ENCODE measurements around the gene LHFPL4. TPM values are rescaled to one million over a fixed set of nuclear protein-coding genes. Genes with fewer than 3 reads are reported as not detected.

LHFPL4 gene
- total RNA-seq, 2 donors from 2014 or later, result 1.1 to 6.7 TPM

GRCh38 chr3:9590282-9590791 is 36.7 kb upstream of the LHFPL4 start:
- no peak for DNase-seq
- Histone ChIP-seq H3K9ac (ENCODE audit: extremely low read depth, low read length, poor library complexity, severe bottlenecking) (no peak overlapping the region), H3K4me1 (ENCODE audit: control insufficient read depth, insufficient read depth, low read length) (no peaks in the 10 kb centered on the region), H3K27ac (ENCODE audit: low read depth, low read length) (no peak overlapping the region), H3K36me3 (ENCODE audit: control insufficient read depth, insufficient read depth, low read length) (no peaks in the 10 kb centered on the region), H3K27me3 (ENCODE audit: control insufficient read depth, insufficient read depth, low read length, poor library complexity, severe bottlenecking) (no peaks in the 10 kb centered on the region), H3K9me3 (ENCODE audit: control insufficient read depth, low read length) (no peaks in the 10 kb centered on the region), H3K4me3 (ENCODE audit: low read length) (no peak overlapping the region)
- peaks cover 23% of the 10 kb centered on the region for H3K9me3 Mint-ChIP-seq
- no peak for TF ChIP-seq CTCF (conservative IDR thresholded peaks at IDR 0.05)
- no peak overlapping the region for H3K27ac Mint-ChIP-seq
- H3K36me3 Mint-ChIP-seq (ENCODE audit: low read depth), result no peaks in the 10 kb centered on the region
- peaks cover 3% of the 10 kb centered on the region for H3K27me3 Mint-ChIP-seq (ENCODE audit: insufficient read depth)
- WGBS, 2 experiments (ENCODE audit: insufficient coverage in 1 of 2, insufficient read length in 1 of 2), result 83 to 87% methylated on average over 8 of the region's 8 CpGs
- no peaks in the 10 kb centered on the region for H3K4me1 Mint-ChIP-seq
- H3K4me3 Mint-ChIP-seq, result no peak overlapping the region

DNA sequence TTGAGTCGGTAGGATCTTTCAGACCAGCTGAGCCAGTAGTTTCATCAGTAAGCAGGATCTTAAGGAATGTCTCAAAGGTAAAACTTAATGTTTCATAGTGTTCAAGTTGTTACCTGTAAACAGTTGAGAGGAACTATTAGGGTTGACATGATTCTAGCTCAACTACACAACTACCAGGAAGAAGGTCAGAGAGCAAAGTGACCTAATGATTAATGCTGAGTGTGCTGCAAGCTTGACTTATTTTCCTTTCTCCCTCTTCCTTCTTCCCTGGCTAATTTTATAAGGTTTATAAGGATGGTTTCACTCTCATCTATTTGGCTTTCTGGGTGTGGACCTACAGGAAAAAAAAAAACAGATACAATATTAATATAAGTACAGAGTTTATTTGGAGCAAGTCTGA is 30.2 kb upstream of the LHFPL4 start:
- Histone ChIP-seq H3K36me3 (ENCODE audit: control insufficient read depth, insufficient read depth, low read length) (no peaks in the 10 kb centered on the region), H3K27me3 (ENCODE audit: control insufficient read depth, insufficient read depth, low read length, poor library complexity, severe bottlenecking) (no peaks in the 10 kb centered on the region), H3K4me3 (ENCODE audit: low read length) (no peak overlapping the region), H3K9me3 (ENCODE audit: control insufficient read depth, low read length) (peaks cover 8% of the 10 kb centered on the region), H3K4me1 (ENCODE audit: control insufficient read depth, insufficient read depth, low read length) (no peaks in the 10 kb centered on the region), H3K27ac (ENCODE audit: low read depth, low read length) (no peak overlapping the region), H3K9ac (ENCODE audit: extremely low read depth, low read length, poor library complexity, severe bottlenecking) (no peak overlapping the region)
- H3K27ac Mint-ChIP-seq, result no peak overlapping the region
- H3K4me1 Mint-ChIP-seq, result peaks cover 13% of the 10 kb centered on the region
- no peak for TF ChIP-seq CTCF (conservative IDR thresholded peaks at IDR 0.05)
- 88 to 100% methylated on average over 1 of the region's 1 CpG for WGBS, 2 experiments (ENCODE audit: insufficient coverage in 1 of 2, insufficient read length in 1 of 2)
- H3K9me3 Mint-ChIP-seq, result peaks cover 24% of the 10 kb centered on the region
- no peak for DNase-seq
- peaks cover 3% of the 10 kb centered on the region for H3K36me3 Mint-ChIP-seq (ENCODE audit: low read depth)
- H3K4me3 Mint-ChIP-seq, result no peak overlapping the region
- H3K27me3 Mint-ChIP-seq (ENCODE audit: insufficient read depth), result no peaks in the 10 kb centered on the region

GRCh38 chr3:9583371-9583770 is 29.7 kb upstream of the LHFPL4 start:
- 92 to 100% methylated on average over 2 to 3 of the region's 3 CpGs for WGBS, 2 experiments (ENCODE audit: insufficient coverage in 1 of 2, insufficient read length in 1 of 2)
- H3K9me3 Mint-ChIP-seq, result peaks cover 24% of the 10 kb centered on the region
- H3K9ac ChIP-seq (ENCODE audit: extremely low read depth, low read length, poor library complexity, severe bottlenecking), result no peak overlapping the region

More at GRCh38 chr3:9583371-9583770, 29.7 kb upstream of the LHFPL4 start:
- Mint-ChIP-seq H3K27ac (no peak overlapping the region), H3K4me3 (no peak overlapping the region), H3K27me3 (ENCODE audit: insufficient read depth) (no peaks in the 10 kb centered on the region), H3K36me3 (ENCODE audit: low read depth) (peaks cover 3% of the 10 kb centered on the region), H3K4me1 (peaks cover 13% of the 10 kb centered on the region)
- Histone ChIP-seq H3K36me3 (ENCODE audit: control insufficient read depth, insufficient read depth, low read length) (no peaks in the 10 kb centered on the region), H3K9me3 (ENCODE audit: control insufficient read depth, low read length) (peaks cover 8% of the 10 kb centered on the region), H3K27ac (ENCODE audit: low read depth, low read length) (no peak overlapping the region), H3K4me1 (ENCODE audit: control insufficient read depth, insufficient read depth, low read length) (no peaks in the 10 kb centered on the region), H3K27me3 (ENCODE audit: control insufficient read depth, insufficient read depth, low read length, poor library complexity, severe bottlenecking) (no peaks in the 10 kb centered on the region), H3K4me3 (ENCODE audit: low read length) (no peak overlapping the region)
- TF ChIP-seq CTCF (conservative IDR thresholded peaks at IDR 0.05), result no peak
- no peak for DNase-seq
